SJSA1 (cell line): ENCODE data around the gene ARID2. TPM values are rescaled to one million over a fixed set of nuclear protein-coding genes. Genes with fewer than 3 reads are reported as not detected.

Source experiments
- DNase-seq, 2 experiments: peaks; one replicate each; pipeline ENCODE4 v3.0.0-alpha.2; 2015 to 2020; ENCODE audit warnings: low spot score in 2 of 2, low read depth in 1 of 2
- H3K27ac ChIP-seq: fragments of 250-450 bp; sonication (Bioruptor Pico); 2 replicates; pipeline ENCODE4 v1.5.1; 2020; ENCODE audit warnings: mild to moderate bottlenecking, moderate library complexity
- H3K27me3 ChIP-seq: fragments of 250-450 bp; sonication (Bioruptor Pico); replicated peaks from 2 replicates; pipeline ENCODE4 v1.5.1; 2020; ENCODE audit warnings: mild to moderate bottlenecking, moderate library complexity
- H3K36me3 ChIP-seq: fragments of 250-450 bp; sonication (Bioruptor Pico); 2 replicates; pipeline ENCODE4 v1.5.1; 2020; ENCODE audit warnings: mild to moderate bottlenecking
- H3K4me1 ChIP-seq: fragments of 250-450 bp; sonication (Bioruptor Pico); replicated peaks from 2 replicates; pipeline ENCODE4 v1.6.1; 2021; ENCODE audit warnings: mild to moderate bottlenecking
- H3K4me3 ChIP-seq: fragments of 250-450 bp; sonication (Bioruptor Pico); 2 replicates; pipeline ENCODE4 v1.5.1; 2020; ENCODE audit warnings: mild to moderate bottlenecking
- H3K9me3 ChIP-seq: fragments of 250-450 bp; sonication (Bioruptor Pico); replicated peaks from 2 replicates; pipeline ENCODE4 v1.5.1; 2020; ENCODE audit warnings: mild to moderate bottlenecking
- total RNA-seq: library from RNA; depleted of rRNA; stranded (reverse); fragments of >200 nt; shearing (Covaris generic); gene quantifications from 2 replicates; pipeline ENCODE4 v1.2.3, GENCODE V29; 2014

ARID2 gene
- total RNA-seq, 1 experiment from 2014 or later = 12.0 TPM

GRCh38 chr12:45912774-45913173 is 183.3 kb downstream of the ARID2 start:
- no peaks in the 10 kb centered on the region for H3K9me3 ChIP-seq
- peaks cover 3% of the 10 kb centered on the region; the same call in 1 of the 2 replicates for H3K36me3 ChIP-seq
- no peak overlapping the region for H3K4me3 ChIP-seq
- H3K27me3 ChIP-seq = no peaks in the 10 kb centered on the region
- no peak overlapping the region for H3K27ac ChIP-seq
- peaks cover 9% of the 10 kb centered on the region for H3K4me1 ChIP-seq
- DNase-seq = no peak

GRCh38 chr12:45913631-45914030 is 184.1 kb downstream of the ARID2 start:
- no peaks in the 10 kb centered on the region for H3K9me3 ChIP-seq
- H3K4me1 ChIP-seq = peaks cover 9% of the 10 kb centered on the region
- 0 out of 2 replicates have a peak, but pooled peaks cover 6% of the 10 kb centered on the region for H3K36me3 ChIP-seq
- no peak overlapping the region for H3K4me3 ChIP-seq
- no peak overlapping the region for H3K27ac ChIP-seq
- no peaks in the 10 kb centered on the region for H3K27me3 ChIP-seq
- DNase-seq = no peak

- H3K27ac ChIP-seq = no peak overlapping the region
- H3K9me3 ChIP-seq = no peaks in the 10 kb centered on the region
- peaks cover 6% of the 10 kb centered on the region for H3K4me1 ChIP-seq
- 0 out of 2 replicates have a peak, but pooled peaks cover 6% of the 10 kb centered on the region for H3K36me3 ChIP-seq
- no peak overlapping the region for H3K4me3 ChIP-seq
- DNase-seq = peak in 1 of 2 experiments; percentile 16
- H3K27me3 ChIP-seq = no peaks in the 10 kb centered on the region
These were observed 184.6 kb downstream of the ARID2 start for GRCh38 chr12:45914090-45914489.

- Histone ChIP-seq H3K36me3 (peaks cover 15% of the 10 kb centered on the region), H3K27ac (no peak overlapping the region), H3K4me3 (no peak overlapping the region), H3K9me3 (no peaks in the 10 kb centered on the region), H3K4me1 (no peaks in the 10 kb centered on the region), H3K27me3 (no peaks in the 10 kb centered on the region)
- no peak for DNase-seq
These were observed 185.9 kb downstream of the ARID2 start for GRCh38 chr12:45915405-45915804.

GRCh38 chr12:45918818-45919217 is 189.3 kb downstream of the ARID2 start:
- DNase-seq = no peak

GRCh38 chr12:45928309-45928708 is 198.8 kb downstream of the ARID2 start:
- H3K9me3 ChIP-seq = no peaks in the 10 kb centered on the region
- H3K36me3 ChIP-seq = peaks cover 76% of the 10 kb centered on the region

More at GRCh38 chr12:45918818-45919217, 189.3 kb downstream of the ARID2 start:
- no peaks in the 10 kb centered on the region for H3K9me3 ChIP-seq
- no peak overlapping the region for H3K4me3 ChIP-seq
- H3K36me3 ChIP-seq = peaks cover 44% of the 10 kb centered on the region
- no peaks in the 10 kb centered on the region for H3K27me3 ChIP-seq
- H3K27ac ChIP-seq = no peak overlapping the region
- no peaks in the 10 kb centered on the region for H3K4me1 ChIP-seq

GRCh38 chr12:45930369-45930768 is 200.9 kb downstream of the ARID2 start:
- DNase-seq = no peak
- Histone ChIP-seq H3K36me3 (peaks cover 73% of the 10 kb centered on the region), H3K4me3 (no peak overlapping the region), H3K9me3 (no peaks in the 10 kb centered on the region), H3K27me3 (no peaks in the 10 kb centered on the region), H3K4me1 (no peaks in the 10 kb centered on the region), H3K27ac (no peak overlapping the region)

More at GRCh38 chr12:45928309-45928708, 198.8 kb downstream of the ARID2 start:
- H3K4me1 ChIP-seq = no peaks in the 10 kb centered on the region
- H3K4me3 ChIP-seq = no peak overlapping the region
- no peak overlapping the region for H3K27ac ChIP-seq
- no peaks in the 10 kb centered on the region for H3K27me3 ChIP-seq
- no peak for DNase-seq

GRCh38 chr12:45933504-45933903 is 204.0 kb downstream of the ARID2 start:
- no peak for DNase-seq
- H3K4me1 ChIP-seq = no peaks in the 10 kb centered on the region
- no peak overlapping the region for H3K27ac ChIP-seq
- peaks cover 64% of the 10 kb centered on the region for H3K36me3 ChIP-seq
- no peak overlapping the region for H3K4me3 ChIP-seq
- no peaks in the 10 kb centered on the region for H3K27me3 ChIP-seq
- no peaks in the 10 kb centered on the region for H3K9me3 ChIP-seq

- Histone ChIP-seq H3K9me3 (no peaks in the 10 kb centered on the region), H3K27me3 (no peaks in the 10 kb centered on the region), H3K27ac (no peak overlapping the region), H3K36me3 (peaks cover 60% of the 10 kb centered on the region), H3K4me1 (no peaks in the 10 kb centered on the region), H3K4me3 (no peak overlapping the region)
- DNase-seq = no peak
These were observed 205.4 kb downstream of the ARID2 start for GRCh38 chr12:45934956-45935355.

GRCh38 chr12:45938566-45938965 is 209.1 kb downstream of the ARID2 start:
- Histone ChIP-seq H3K27ac (no peak overlapping the region), H3K36me3 (peaks cover 74% of the 10 kb centered on the region), H3K27me3 (no peaks in the 10 kb centered on the region), H3K4me1 (no peaks in the 10 kb centered on the region), H3K4me3 (no peak overlapping the region), H3K9me3 (no peaks in the 10 kb centered on the region)
- DNase-seq = no peak

- no peaks in the 10 kb centered on the region for H3K4me1 ChIP-seq
- no peak for DNase-seq
- H3K9me3 ChIP-seq = no peaks in the 10 kb centered on the region
- no peak overlapping the region for H3K4me3 ChIP-seq
- H3K27ac ChIP-seq = no peak overlapping the region
- H3K36me3 ChIP-seq = peaks cover 76% of the 10 kb centered on the region
- no peaks in the 10 kb centered on the region for H3K27me3 ChIP-seq
These were observed 210.3 kb downstream of the ARID2 start for GRCh38 chr12:45939759-45940158.

- Histone ChIP-seq H3K27me3 (no peaks in the 10 kb centered on the region), H3K36me3 (peaks cover 76% of the 10 kb centered on the region), H3K4me1 (no peaks in the 10 kb centered on the region), H3K4me3 (no peak overlapping the region), H3K9me3 (no peaks in the 10 kb centered on the region), H3K27ac (no peak overlapping the region)
- DNase-seq = no peak
These were observed 215.3 kb downstream of the ARID2 start for GRCh38 chr12:45944771-45945170.

GRCh38 chr12:45946435-45946834 is 216.9 kb downstream of the ARID2 start:
- Histone ChIP-seq H3K4me3 (no peak overlapping the region), H3K9me3 (no peaks in the 10 kb centered on the region), H3K27ac (no peak overlapping the region), H3K27me3 (no peaks in the 10 kb centered on the region), H3K4me1 (no peaks in the 10 kb centered on the region), H3K36me3 (peaks cover 65% of the 10 kb centered on the region)
- no peak for DNase-seq

- peaks cover 55% of the 10 kb centered on the region for H3K36me3 ChIP-seq
- no peaks in the 10 kb centered on the region for H3K9me3 ChIP-seq
- H3K27me3 ChIP-seq = no peaks in the 10 kb centered on the region
These were observed 219.0 kb downstream of the ARID2 start for GRCh38 chr12:45948546-45948945.

More at GRCh38 chr12:45948546-45948945, 219.0 kb downstream of the ARID2 start:
- DNase-seq = no peak
- no peak overlapping the region for H3K4me3 ChIP-seq
- no peak overlapping the region for H3K27ac ChIP-seq
- H3K4me1 ChIP-seq = no peaks in the 10 kb centered on the region
